HepG2 (cell line): Measurements from ENCODE around the gene HP1BP3. TPM values are rescaled to one million over a fixed set of nuclear protein-coding genes. Genes with fewer than 3 reads are reported as not detected.

ENCODE experiments used
- ARID2 ChIP-seq: sonication (generic); formaldehyde crosslinking; IDR thresholded peaks from 2 replicates; pipeline ENCODE4 v1.8.1; 2022; ENCODE audit warnings: mild to moderate bottlenecking, missing genetic modification reagents, borderline replicate concordance
- BRCA1 ChIP-seq: sonication (generic); formaldehyde crosslinking; IDR thresholded peaks from 2 replicates; pipeline ENCODE4 v1.4.0; 2020; ENCODE audit warnings: missing genetic modification reagents
- CENPT ChIP-seq: sonication (generic); formaldehyde crosslinking; IDR thresholded peaks from 2 replicates; pipeline ENCODE4 v1.8.0; 2022; ENCODE audit warnings: low read depth, mild to moderate bottlenecking, moderate library complexity, missing genetic modification reagents
- CREB1 ChIP-seq, 2 experiments: fragments of 450-650 bp in 1 of 2; IDR thresholded peaks; 2 replicates each; pipeline ENCODE4 v1.6.1; 2016 to 2017; ENCODE audit warnings: control low read depth in 1 of 2, mild to moderate bottlenecking in 1 of 2, missing compliant biosample characterization in 1 of 2, missing genetic modification characterization in 1 of 2
- ERF ChIP-seq: IDR thresholded peaks from 2 replicates; pipeline ENCODE4 v1.6.1; 2018; ENCODE audit warnings: missing biosample characterization, missing genetic modification reagents
- ISL2 ChIP-seq: sonication (generic); formaldehyde crosslinking; IDR thresholded peaks from 2 replicates; pipeline ENCODE4 v1.5.0; 2020; ENCODE audit warnings: missing genetic modification reagents
- JUNB ChIP-seq: sonication (generic); formaldehyde crosslinking; IDR thresholded peaks from 2 replicates; pipeline ENCODE4 v1.8.0; 2022; ENCODE audit warnings: missing genetic modification reagents, mild to moderate bottlenecking, borderline replicate concordance
- MIXL1 ChIP-seq: IDR thresholded peaks from 2 replicates; pipeline ENCODE4 v1.6.1; 2016
- PITX1 ChIP-seq: sonication (generic); formaldehyde crosslinking; IDR thresholded peaks from 2 replicates; pipeline ENCODE4 v1.5.1; 2020; ENCODE audit warnings: mild to moderate bottlenecking, missing genetic modification reagents
- RAD21 ChIP-seq: fragments of 450-650 bp; formaldehyde crosslinking; IDR thresholded peaks from 2 replicates; pipeline ENCODE4 v1.5.0; 2020; ENCODE audit warnings: mild to moderate bottlenecking
- RAD51 ChIP-seq: fragments of 450-650 bp; IDR thresholded peaks from 2 replicates; pipeline ENCODE4 v1.6.1; 2016; ENCODE audit warnings: borderline replicate concordance
- RXRB ChIP-seq: IDR thresholded peaks from 2 replicates; pipeline ENCODE4 v1.6.1; 2016; ENCODE audit warnings: borderline replicate concordance, missing genetic modification reagents, missing compliant biosample characterization
- SMYD3 ChIP-seq: sonication (generic); formaldehyde crosslinking; IDR thresholded peaks from 2 replicates; pipeline ENCODE4 v1.8.1; 2023; ENCODE audit warnings: mild to moderate bottlenecking, missing genetic modification reagents
- STAT5B ChIP-seq: sonication (generic); formaldehyde crosslinking; IDR thresholded peaks from 2 replicates; pipeline ENCODE4 v1.4.0; 2020; ENCODE audit warnings: missing genetic modification reagents
- TOE1 ChIP-seq: sonication (generic); formaldehyde crosslinking; IDR thresholded peaks from 2 replicates; pipeline ENCODE4 v1.4.0; 2020; ENCODE audit warnings: mild to moderate bottlenecking, missing genetic modification reagents
- TP53 ChIP-seq: sonication (generic); formaldehyde crosslinking; conservative IDR thresholded peaks from 2 replicates; pipeline ENCODE4 v1.4.0; 2020; ENCODE audit warnings: missing genetic modification reagents
- ZBTB46 ChIP-seq: sonication (generic); formaldehyde crosslinking; IDR thresholded peaks from 2 replicates; pipeline ENCODE4 v1.4.0; 2020; ENCODE audit warnings: mild to moderate bottlenecking, missing genetic modification reagents, borderline replicate concordance
- ZMAT3 ChIP-seq: sonication (generic); formaldehyde crosslinking; conservative IDR thresholded peaks from 2 replicates; pipeline ENCODE4 v1.7.0; 2021; ENCODE audit warnings: missing genetic modification reagents
- ZNF12 ChIP-seq: sonication (generic); formaldehyde crosslinking; IDR thresholded peaks from 2 replicates; pipeline ENCODE4 v1.5.0; 2020; ENCODE audit warnings: missing genetic modification reagents
- ZNF124 ChIP-seq: sonication (generic); formaldehyde crosslinking; IDR thresholded peaks from 2 replicates; pipeline ENCODE4 v1.4.0; 2020; ENCODE audit warnings: missing genetic modification reagents
- ZNF205 ChIP-seq: IDR thresholded peaks from 2 replicates; pipeline ENCODE4 v1.6.1; 2018; ENCODE audit warnings: missing biosample characterization, missing genetic modification reagents
- ZNF30 ChIP-seq: sonication (generic); formaldehyde crosslinking; IDR thresholded peaks from 2 replicates; pipeline ENCODE4 v1.5.0; 2020; ENCODE audit warnings: mild to moderate bottlenecking, missing genetic modification reagents
- ZNF33A ChIP-seq: sonication (generic); formaldehyde crosslinking; IDR thresholded peaks from 2 replicates; pipeline ENCODE4 v1.5.1; 2020; ENCODE audit warnings: missing genetic modification reagents, mild to moderate bottlenecking, moderate library complexity, borderline replicate concordance
- ZNF343 ChIP-seq: sonication (generic); formaldehyde crosslinking; IDR thresholded peaks from 2 replicates; pipeline ENCODE4 v1.4.0; 2020; ENCODE audit warnings: mild to moderate bottlenecking, missing genetic modification reagents
- ZNF468 ChIP-seq: sonication (generic); formaldehyde crosslinking; IDR thresholded peaks from 2 replicates; pipeline ENCODE4 v1.8.0; 2022; ENCODE audit warnings: mild to moderate bottlenecking, moderate library complexity, missing genetic modification reagents
- ZNF557 ChIP-seq: sonication (generic); formaldehyde crosslinking; IDR thresholded peaks from 2 replicates; pipeline ENCODE4 v1.4.0; 2020; ENCODE audit warnings: missing genetic modification reagents
- ZNF558 ChIP-seq: sonication (generic); formaldehyde crosslinking; IDR thresholded peaks from 2 replicates; pipeline ENCODE4 v1.9.0; 2022; ENCODE audit warnings: mild to moderate bottlenecking, missing genetic modification reagents, borderline replicate concordance
- ZNF619 ChIP-seq: sonication (generic); formaldehyde crosslinking; IDR thresholded peaks from 2 replicates; pipeline ENCODE4 v1.4.0; 2020; ENCODE audit warnings: mild to moderate bottlenecking, missing genetic modification reagents
- ZNF766 ChIP-seq: sonication (generic); formaldehyde crosslinking; IDR thresholded peaks from 2 replicates; pipeline ENCODE4 v1.5.0; 2020; ENCODE audit warnings: missing genetic modification reagents, borderline replicate concordance
- ZNF777 ChIP-seq: sonication (generic); formaldehyde crosslinking; IDR thresholded peaks from 2 replicates; pipeline ENCODE4 v1.4.0; 2020; ENCODE audit warnings: missing genetic modification reagents
- ZSCAN20 ChIP-seq: sonication (generic); formaldehyde crosslinking; IDR thresholded peaks from 2 replicates; pipeline ENCODE4 v1.4.0; 2020; ENCODE audit warnings: missing genetic modification reagents, mild to moderate bottlenecking, borderline replicate concordance
- polyA plus RNA-seq, 8 experiments: library from polyadenylated mRNA; depleted of rRNA in 3 of 8; stranded (reverse) in 7 of 8; unstranded in 1 of 8; fragments of >200 nt; fragmentation: Illumina TruSeq in 4 of 8; extraction: Trizol in 4 of 8; gene quantifications; 2 replicates each; pipeline versions ENCODE4 v1.2.1 to v1.2.3, GENCODE V29; 2011 to 2016; ENCODE audit warnings: low read depth in 4 of 8, missing spikeins in 1 of 8, mixed read lengths in 1 of 8; ENCODE audit not compliant: insufficient read depth in 1 of 8
- total RNA-seq, 5 experiments: library from RNA; depleted of rRNA; stranded (reverse); fragments of >200 nt; fragmentation: Illumina TruSeq; extraction: Trizol; gene quantifications; 2 replicates each; pipeline ENCODE4 v1.2.3, GENCODE V29; 2016; ENCODE audit warnings: low read depth in 1 of 5
- TF ChIP-seq, protein P1 (sequence below): IDR thresholded peaks from 2 replicates; pipeline ENCODE4 v1.6.1; 2016; ENCODE audit warnings: missing genetic modification reagents, missing compliant biosample characterization

HP1BP3 gene
- total and polyA plus RNA-seq, 2 of the 13 experiments (the other 11 are each of a cell fraction or from before 2014, with no cell fraction given): 98.5 to 137 TPM

GRCh38 chr1:20787029-20787839 is at the start of gene HP1BP3 (continued):
- TF ChIP-seq ZBTB46 (CRISPR knock-in tag) (no peak), TP53 (no peak), RXRB (CRISPR knock-in tag) (no peak), RAD51 (no peak), ZNF205 (CRISPR knock-in tag) (no peak), ZSCAN20 (CRISPR knock-in tag) (0 out of 2 replicates have a peak, but pooled peaks have one; percentile 19), MIXL1 (CRISPR knock-in tag) (no peak), STAT5B (CRISPR knock-in tag) (no peak), JUNB (CRISPR knock-in tag) (no peak), ZNF468 (no peak), ZNF766 (CRISPR knock-in tag) (no peak), CENPT (CRISPR knock-in tag) (no peak), ZMAT3 (CRISPR knock-in tag) (no peak), ZNF30 (CRISPR knock-in tag) (no peak), BRCA1 (CRISPR knock-in tag) (no peak), ERF (CRISPR knock-in tag) (peak; percentile 6; the same call in 1 of the 2 replicates), CREB1 (IDR thresholded peaks at IDR 0.05) (no peak), CREB1 (CRISPR knock-in tag; IDR thresholded peaks at IDR 0.05) (no peak), ISL2 (no peak), ZNF557 (CRISPR knock-in tag) (0 out of 2 replicates have a peak, but pooled peaks have one; percentile 23), ZNF12 (CRISPR knock-in tag) (peak; percentile 41), SMYD3 (CRISPR knock-in tag) (0 out of 2 replicates have a peak, but pooled peaks have one; percentile 51), ZNF343 (no peak), ZNF33A (CRISPR knock-in tag) (no peak), ZNF619 (no peak), TOE1 (CRISPR knock-in tag) (no peak), ZNF558 (CRISPR knock-in tag) (0 out of 2 replicates have a peak, but pooled peaks have one; percentile 28), PITX1 (CRISPR knock-in tag) (0 out of 2 replicates have a peak, but pooled peaks have one; percentile 25), RAD21 (CRISPR knock-in tag) (peak; percentile 38; the same call in 1 of the 2 replicates), ZNF777 (peak; percentile 71; the same call in 1 of the 2 replicates), ARID2 (CRISPR knock-in tag) (peak; percentile 59; the same call in 1 of the 2 replicates), ZNF124 (CRISPR knock-in tag) (no peak)
- TF ChIP-seq, protein P1, sequence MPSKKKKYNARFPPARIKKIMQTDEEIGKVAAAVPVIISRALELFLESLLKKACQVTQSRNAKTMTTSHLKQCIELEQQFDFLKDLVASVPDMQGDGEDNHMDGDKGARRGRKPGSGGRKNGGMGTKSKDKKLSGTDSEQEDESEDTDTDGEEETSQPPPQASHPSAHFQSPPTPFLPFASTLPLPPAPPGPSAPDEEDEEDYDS (CRISPR knock-in tag): no peak
